Measurements from ENCODE around the gene TMTC3. TPM values are rescaled to one million over a fixed set of nuclear protein-coding genes. Genes with fewer than 3 reads are reported as not detected.
A peak's percentile ranks its signal among the peaks of the same experiment; 100 is the strongest.

TMTC3 gene
- total and polyA plus RNA-seq, 2 of the 8 experiments (the other 6 are each of a cell fraction or from before 2014, with no cell fraction given): 7.0 to 45.1 TPM

DNA sequence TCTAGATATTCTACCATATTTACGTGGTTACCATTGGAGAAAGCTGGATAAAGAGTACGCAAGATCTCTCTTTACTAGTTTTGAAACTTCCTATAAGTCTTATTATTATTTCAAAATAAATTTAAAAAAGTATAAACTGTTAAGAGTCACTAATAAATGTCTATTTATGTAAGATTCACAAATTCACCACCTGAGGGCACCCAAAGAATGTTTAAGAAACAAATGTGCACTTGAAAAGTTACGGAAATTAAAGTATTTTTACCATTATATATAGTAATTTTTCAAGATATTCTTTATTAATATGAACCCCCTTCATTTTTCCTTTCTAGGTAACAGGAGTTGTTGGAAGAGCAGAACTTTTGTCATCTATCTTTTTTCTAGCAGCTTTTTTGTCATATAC, 11.9 kb downstream of the TMTC3 start:
- no peak for DNase-seq (ENCODE audit: low read depth in 1 of 2, low spot score in 2 of 2)
- ChIA-PET POLR2A (ENCODE audit: partially characterized antibody) (no interaction called here), CTCF (ENCODE audit: partially characterized antibody) (interaction anchor here (0.6 to 1.5 kb wide), 4 partner anchors 16 to 865 kb away, joined by 3 to 4 read pairs (median 4); no protein-coding TSS in a partner anchor)

More for the DNA sequence above, 11.9 kb downstream of the TMTC3 start:
- Histone ChIP-seq H3K79me2 (ENCODE audit: control insufficient read depth in 1 of 2, insufficient read depth in 2 of 2, low read length in 2 of 2) (peaks cover 0 to 26% of the 10 kb centered on the region in 2 experiments; a peak in 2 of 4 replicates), H3K9me3 (ENCODE audit: insufficient read depth in 2 of 2, low read depth in 1 of 2, low read length in 1 of 2) (no peaks in the 10 kb centered on the region), H3K14ac (ENCODE audit: insufficient read length) (no peak overlapping the region), H3K4me2 (ENCODE audit: insufficient read depth in 1 of 2, low read depth in 2 of 2, low read length in 2 of 2) (no peak overlapping the region), H3K4ac (replicated peaks; ENCODE audit: insufficient read length, low read depth, low read length) (no peak overlapping the region), H3K27me3 (replicated peaks in 1 of 4; ENCODE audit: control insufficient read depth in 3 of 4, extremely low read depth in 1 of 4, insufficient read depth in 3 of 4, low read length in 3 of 4) (no peaks in the 10 kb centered on the region), H3K79me1 (ENCODE audit: low read depth, low read length) (no peaks in the 10 kb centered on the region), H4K20me1 (replicated peaks in 1 of 2; ENCODE audit: control insufficient read depth in 1 of 2, insufficient read depth in 2 of 2, low read length in 2 of 2) (no peaks in the 10 kb centered on the region), H3K36me3 (ENCODE audit: control insufficient read depth in 2 of 4, insufficient read depth in 4 of 4, low read length in 3 of 4) (peaks cover 0 to 6% (median 0%) of the 10 kb centered on the region in 4 experiments; a peak in 1 of 8 replicates), H3K56ac (replicated peaks; ENCODE audit: insufficient read length, low read depth, low read length) (no peak overlapping the region), H3K18ac (ENCODE audit: extremely low read depth, low read length) (no peak overlapping the region), H3K27ac (ENCODE audit: low read depth, low read length) (no peak overlapping the region), H2BK12ac (ENCODE audit: low read depth, low read length) (no peak overlapping the region), H2BK5ac (ENCODE audit: low read depth, low read length) (no peak overlapping the region), H4K5ac (ENCODE audit: insufficient read length, low read depth, low read length) (no peak overlapping the region), H3K23me2 (ENCODE audit: low read depth, low read length) (no peaks in the 10 kb centered on the region), H3K23ac (ENCODE audit: insufficient read length) (no peak overlapping the region), H2AK5ac (ENCODE audit: low read depth, low read length) (no peak overlapping the region), H4K8ac (ENCODE audit: extremely low read depth, insufficient read depth, low read length) (no peak overlapping the region), H3K9ac (replicated peaks in 1 of 4; ENCODE audit: extremely low read depth in 1 of 4, low read depth in 3 of 4, low read length in 3 of 4) (no peak overlapping the region), H3K4me1 (replicated peaks in 1 of 4; ENCODE audit: control insufficient read depth in 3 of 4, insufficient read depth in 4 of 4, low read length in 3 of 4) (peaks cover 2 to 10% (median 6%) of the 10 kb centered on the region in 4 experiments; a peak in 4 of 7 replicates), H2BK120ac (replicated peaks; ENCODE audit: low read depth, low read length) (no peak overlapping the region), H2BK15ac (ENCODE audit: low read length) (no peak overlapping the region), H2AFZ (ENCODE audit: low read length) (no peak overlapping the region), H4K91ac (replicated peaks; ENCODE audit: insufficient read length, low read length) (no peak overlapping the region), H2BK20ac (ENCODE audit: low read length) (no peak overlapping the region), H3K4me3 (ENCODE audit: extremely low read depth in 1 of 4, insufficient read depth in 2 of 4, low read depth in 3 of 4, low read length in 4 of 4) (no peak overlapping the region)
- WGBS, 2 experiments (ENCODE audit: extremely low coverage in 1 of 2, insufficient coverage in 1 of 2, insufficient read length in 1 of 2, insufficient replicate concordance in 2 of 2, low coverage in 1 of 2, low lambda C conversion rate in 2 of 2, missing lambda C conversion rate in 1 of 2): 95% methylated on average over 3 of the region's 3 CpGs; no CpG with 5 or more reads in 1 of the 2 experiments
- no peak for FAIRE-seq
- TF ChIP-seq RAD21 (IDR thresholded peaks at IDR 0.05 in 1 of 2, conservative IDR thresholded peaks at IDR 0.05 in 1 of 2; ENCODE audit: low read depth in 2 of 2, low read length in 2 of 2): peak in 1 of 2 experiments; percentile 37; a peak in 3 of 4 replicates
- no peak for TF ChIP-seq RXRA (IDR thresholded peaks at IDR 0.05; ENCODE audit: insufficient read depth, low read depth, low read length)

Data from H1 (cell line).